Loucy (cell line): Measurements from ENCODE around the gene RFX3.

Experiments
- EZH2phosphoT487 ChIP-seq: fragments of 200-600 bp; IDR thresholded peaks from 2 replicates; pipeline ENCODE4 v1.6.1; 2018; ENCODE audit warnings: antibody characterized with exemption, mild to moderate bottlenecking, moderate library complexity, borderline replicate concordance
- TF ChIP-seq, protein P1 (sequence below): fragments of 200-600 bp; sonication (generic); conservative IDR thresholded peaks from 2 replicates; pipeline ENCODE4 v1.5.1; 2014; ENCODE audit warnings: mild to moderate bottlenecking, antibody characterized with exemption, low read length

DNA sequence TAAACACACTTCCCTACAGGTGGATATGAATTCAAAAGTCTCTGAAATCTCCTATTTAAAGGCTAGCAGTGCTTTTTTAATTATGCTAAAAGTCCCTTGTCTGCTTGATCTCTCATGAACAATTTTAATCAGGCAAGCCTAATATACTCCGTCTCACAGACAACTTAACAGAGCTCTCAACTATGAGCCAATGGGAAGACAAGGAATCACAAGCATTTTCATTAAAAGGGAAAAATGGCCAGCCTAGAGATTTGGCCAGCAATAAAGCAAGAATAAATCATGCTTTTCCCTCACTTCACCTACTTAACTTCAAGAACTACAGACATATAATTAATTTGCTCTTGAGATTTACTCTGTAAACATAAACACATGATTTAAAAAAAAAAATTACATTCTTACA, 78.0 kb downstream of the RFX3 start:
- TF ChIP-seq, protein P1, sequence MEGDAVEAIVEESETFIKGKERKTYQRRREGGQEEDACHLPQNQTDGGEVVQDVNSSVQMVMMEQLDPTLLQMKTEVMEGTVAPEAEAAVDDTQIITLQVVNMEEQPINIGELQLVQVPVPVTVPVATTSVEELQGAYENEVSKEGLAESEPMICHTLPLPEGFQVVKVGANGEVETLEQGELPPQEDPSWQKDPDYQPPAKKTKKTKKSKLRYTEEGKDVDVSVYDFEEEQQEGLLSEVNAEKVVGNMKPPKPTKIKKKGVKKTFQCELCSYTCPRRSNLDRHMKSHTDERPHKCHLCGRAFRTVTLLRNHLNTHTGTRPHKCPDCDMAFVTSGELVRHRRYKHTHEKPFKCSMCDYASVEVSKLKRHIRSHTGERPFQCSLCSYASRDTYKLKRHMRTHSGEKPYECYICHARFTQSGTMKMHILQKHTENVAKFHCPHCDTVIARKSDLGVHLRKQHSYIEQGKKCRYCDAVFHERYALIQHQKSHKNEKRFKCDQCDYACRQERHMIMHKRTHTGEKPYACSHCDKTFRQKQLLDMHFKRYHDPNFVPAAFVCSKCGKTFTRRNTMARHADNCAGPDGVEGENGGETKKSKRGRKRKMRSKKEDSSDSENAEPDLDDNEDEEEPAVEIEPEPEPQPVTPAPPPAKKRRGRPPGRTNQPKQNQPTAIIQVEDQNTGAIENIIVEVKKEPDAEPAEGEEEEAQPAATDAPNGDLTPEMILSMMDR: no peak
- TF ChIP-seq EZH2phosphoT487: no peak
